Brain microvascular endothelial cell (primary cell): ENCODE results near the gene MAMSTR.
A peak's percentile ranks its signal among the peaks of the same experiment; 100 is the strongest.

Experiments
- DNase-seq: peaks from one replicate; pipeline ENCODE4 v3.0.0-alpha.2; 2020
- H3K27ac ChIP-seq: fragments of 250-450 bp; sonication (Bioruptor Pico); 2 replicates; pipeline ENCODE4 v1.5.1; 2020; ENCODE audit warnings: mild to moderate bottlenecking, moderate library complexity
- H3K27me3 ChIP-seq: fragments of 250-450 bp; sonication (Bioruptor Pico); replicated peaks from 2 replicates; pipeline ENCODE4 v1.5.1; 2020; ENCODE audit warnings: mild to moderate bottlenecking
- H3K36me3 ChIP-seq: fragments of 250-450 bp; sonication (Bioruptor Pico); replicated peaks from 2 replicates; pipeline ENCODE4 v1.5.1; 2020; ENCODE audit warnings: mild to moderate bottlenecking
- H3K4me3 ChIP-seq: 2 replicates; pipeline ENCODE4 v1.5.1; 2011; ENCODE audit warnings: low read depth, mild to moderate bottlenecking, control low read depth, low read length, moderate library complexity
- in situ Hi-C: cut with HindIII; loops from 2 replicates; pipeline ENCODE4 v1.10.0; 2017; ENCODE audit warnings: low sequenced_read_pairs, low pct_ligation_motif_present
- TF ChIP-seq, protein P1 (sequence below): IDR thresholded peaks from 2 replicates; pipeline ENCODE4 v1.5.1; 2011; ENCODE audit warnings: low read depth, mild to moderate bottlenecking, moderate library complexity, low read length, control low read depth, inconsistent platforms; ENCODE audit errors: missing control alignments

Gene MAMSTR

DNA sequence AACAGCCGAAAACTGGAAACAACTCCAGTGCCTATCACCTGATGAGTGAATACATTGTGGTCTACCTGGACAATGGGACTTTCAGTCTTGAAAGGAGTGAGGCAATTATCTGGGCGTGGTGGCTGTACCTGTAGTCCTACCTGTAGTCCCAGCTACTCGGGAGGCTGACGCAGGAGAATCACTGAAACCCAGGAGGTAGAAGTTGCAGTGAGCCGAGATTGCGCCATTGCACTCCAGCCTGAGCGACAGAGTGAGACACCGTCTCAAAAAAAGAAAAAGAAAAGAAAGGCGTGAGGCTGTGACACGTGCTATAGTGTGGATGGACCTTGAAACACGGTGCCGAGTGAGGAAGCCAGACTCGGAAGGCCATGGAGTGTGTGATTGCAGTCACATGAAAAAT is 42.6 kb downstream of the MAMSTR start:
- Histone ChIP-seq H3K4me3 (no peak overlapping the region), H3K27ac (no peak overlapping the region), H3K27me3 (no peaks in the 10 kb centered on the region), H3K36me3 (no peaks in the 10 kb centered on the region)
- no peak for DNase-seq
- in situ Hi-C loops: no loop called here
- TF ChIP-seq, protein P1, sequence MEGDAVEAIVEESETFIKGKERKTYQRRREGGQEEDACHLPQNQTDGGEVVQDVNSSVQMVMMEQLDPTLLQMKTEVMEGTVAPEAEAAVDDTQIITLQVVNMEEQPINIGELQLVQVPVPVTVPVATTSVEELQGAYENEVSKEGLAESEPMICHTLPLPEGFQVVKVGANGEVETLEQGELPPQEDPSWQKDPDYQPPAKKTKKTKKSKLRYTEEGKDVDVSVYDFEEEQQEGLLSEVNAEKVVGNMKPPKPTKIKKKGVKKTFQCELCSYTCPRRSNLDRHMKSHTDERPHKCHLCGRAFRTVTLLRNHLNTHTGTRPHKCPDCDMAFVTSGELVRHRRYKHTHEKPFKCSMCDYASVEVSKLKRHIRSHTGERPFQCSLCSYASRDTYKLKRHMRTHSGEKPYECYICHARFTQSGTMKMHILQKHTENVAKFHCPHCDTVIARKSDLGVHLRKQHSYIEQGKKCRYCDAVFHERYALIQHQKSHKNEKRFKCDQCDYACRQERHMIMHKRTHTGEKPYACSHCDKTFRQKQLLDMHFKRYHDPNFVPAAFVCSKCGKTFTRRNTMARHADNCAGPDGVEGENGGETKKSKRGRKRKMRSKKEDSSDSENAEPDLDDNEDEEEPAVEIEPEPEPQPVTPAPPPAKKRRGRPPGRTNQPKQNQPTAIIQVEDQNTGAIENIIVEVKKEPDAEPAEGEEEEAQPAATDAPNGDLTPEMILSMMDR: no peak

GRCh38 chr19:48676487-48676886 is 43.0 kb downstream of the MAMSTR start:
- TF ChIP-seq, protein P1: no peak

GRCh38 chr19:48674921-48675824 is 44.4 kb downstream of the MAMSTR start:
- in situ Hi-C loops: no loop called here
- Histone ChIP-seq H3K27ac (no peak overlapping the region), H3K27me3 (no peaks in the 10 kb centered on the region), H3K36me3 (no peaks in the 10 kb centered on the region), H3K4me3 (no peak overlapping the region)
- peak; percentile 73 for DNase-seq
- TF ChIP-seq, protein P1: peak; percentile 90

More at GRCh38 chr19:48676487-48676886, 43.0 kb downstream of the MAMSTR start:
- in situ Hi-C loops: no loop called here
- Histone ChIP-seq H3K36me3 (no peaks in the 10 kb centered on the region), H3K27me3 (no peaks in the 10 kb centered on the region), H3K27ac (no peak overlapping the region), H3K4me3 (no peak overlapping the region)
- DNase-seq: no peak

DNA sequence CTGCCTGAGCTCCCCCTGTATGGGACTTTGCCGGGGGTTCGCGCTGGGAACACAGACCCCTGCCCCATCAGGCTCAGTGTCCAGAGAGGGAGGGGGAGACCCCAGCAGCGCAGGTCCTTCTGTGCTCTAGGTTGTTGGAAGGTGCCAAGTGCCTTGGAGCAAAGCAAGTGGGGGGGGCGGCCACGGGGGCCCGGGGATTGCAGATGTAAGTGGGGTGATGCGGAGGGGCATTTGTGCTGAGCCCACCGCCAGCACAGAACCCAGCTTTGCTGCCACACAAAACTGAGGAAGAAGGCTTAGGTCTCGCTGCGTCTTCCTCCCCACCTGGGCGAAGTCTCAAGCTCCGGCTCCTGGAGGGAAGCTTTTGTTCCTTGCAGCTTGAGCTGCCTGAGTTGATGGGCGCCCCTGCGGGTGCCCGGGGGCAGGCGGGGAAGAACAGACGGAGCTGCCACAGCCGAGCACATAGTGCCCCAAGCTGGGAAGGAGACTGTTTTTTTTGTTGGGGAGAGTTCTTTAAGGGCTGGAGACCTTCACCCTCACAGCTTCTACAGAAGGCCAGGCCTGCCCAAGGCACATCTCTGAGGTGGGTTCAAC is 45.2 kb downstream of the MAMSTR start:
- in situ Hi-C loops: no loop called here
- TF ChIP-seq, protein P1: no peak
- no peak for DNase-seq
- Histone ChIP-seq H3K4me3 (no peak overlapping the region), H3K27ac (no peak overlapping the region), H3K27me3 (no peaks in the 10 kb centered on the region), H3K36me3 (no peaks in the 10 kb centered on the region)

GRCh38 chr19:48673436-48674100 is 46.0 kb downstream of the MAMSTR start:
- TF ChIP-seq, protein P1: no peak
- no peak overlapping the region for H3K27ac ChIP-seq
- no peaks in the 10 kb centered on the region for H3K27me3 ChIP-seq
- in situ Hi-C loops: no loop called here
- no peak overlapping the region for H3K4me3 ChIP-seq
- DNase-seq: no peak
- H3K36me3 ChIP-seq: no peaks in the 10 kb centered on the region
